ENCODE data around the gene MRPL46.
"Not testable (repeated sequence)": the region's sequence is repeated elsewhere in the genome, so short reads cannot be mapped to it uniquely, and the experiment has no call there.

Gene MRPL46

GRCh38 chr15:88477904-88478303 is 10.7 kb upstream of the MRPL46 start:
- no peak for DNase-seq (ENCODE audit: low spot score)

GRCh38 chr15:88477126-88477525 is 9.9 kb upstream of the MRPL46 start:
- no peak for DNase-seq (ENCODE audit: low spot score)

GRCh38 chr15:88476635-88477060 is 9.5 kb upstream of the MRPL46 start:
- peak; percentile 73 for DNase-seq (ENCODE audit: low spot score)

- not testable (repeated sequence) for DNase-seq (ENCODE audit: low spot score)
These were observed 6.6 kb upstream of the MRPL46 start for GRCh38 chr15:88473661-88474293.

GRCh38 chr15:88472225-88472624 is 5.0 kb upstream of the MRPL46 start:
- no peak for DNase-seq (ENCODE audit: low spot score)

- DNase-seq (ENCODE audit: low spot score), result no peak
These were observed 3.6 kb upstream of the MRPL46 start for GRCh38 chr15:88470625-88471372.

GRCh38 chr15:88469321-88469720 is 2.1 kb upstream of the MRPL46 start:
- no peak for DNase-seq (ENCODE audit: low spot score)

GRCh38 chr15:88468721-88469120 is 1.5 kb upstream of the MRPL46 start:
- not testable (repeated sequence) for DNase-seq (ENCODE audit: low spot score)

- no peak for DNase-seq (ENCODE audit: low spot score)
These were observed 844 bp upstream of the MRPL46 start for GRCh38 chr15:88467935-88468528.

GRCh38 chr15:88465633-88466224 is 1.5 kb downstream of the MRPL46 start:
- peak; percentile 35 for DNase-seq (ENCODE audit: low spot score)

- no peak for DNase-seq (ENCODE audit: low spot score)
These were observed 3.2 kb downstream of the MRPL46 start for GRCh38 chr15:88463870-88464532.

GRCh38 chr15:88456733-88457132 is 10.5 kb downstream of the MRPL46 start:
- DNase-seq (ENCODE audit: low spot score), result no peak

GRCh38 chr15:88454867-88455810 is 12.0 kb downstream of the MRPL46 start:
- DNase-seq (ENCODE audit: low spot score), result peak; percentile 78

- DNase-seq (ENCODE audit: low spot score), result no peak
These were observed 13.0 kb downstream of the MRPL46 start for GRCh38 chr15:88454236-88454635.

- no peak for DNase-seq (ENCODE audit: low spot score)
These were observed 13.5 kb downstream of the MRPL46 start for GRCh38 chr15:88453651-88454050.

- DNase-seq (ENCODE audit: low spot score), result peak; percentile 79
These were observed 16.9 kb downstream of the MRPL46 start for GRCh38 chr15:88450125-88450798.

GRCh38 chr15:88449581-88449980 is 17.6 kb downstream of the MRPL46 start:
- DNase-seq (ENCODE audit: low spot score), result no peak

GRCh38 chr15:88448991-88449461 is 18.2 kb downstream of the MRPL46 start:
- DNase-seq (ENCODE audit: low spot score), result no peak

GRCh38 chr15:88447741-88448140 is 19.4 kb downstream of the MRPL46 start:
- no peak for DNase-seq (ENCODE audit: low spot score)

- no peak for DNase-seq (ENCODE audit: low spot score)
These were observed 20.0 kb downstream of the MRPL46 start for GRCh38 chr15:88447206-88447605.

Measured in AG08396 (cell line).